Measurements from ENCODE around the gene GAS2L2. TPM values are rescaled to one million over a fixed set of nuclear protein-coding genes. Genes with fewer than 3 reads are reported as not detected.

GAS2L2 gene
- total RNA-seq, 2 donors from 2014 or later, result not detected

GRCh38 chr17:35725802-35726126 is 27.3 kb downstream of the GAS2L2 start:
- no peak overlapping the region for H3K27ac Mint-ChIP-seq
- H3K4me3 Mint-ChIP-seq, result no peak overlapping the region
- ATAC-seq (no peak), DNase-seq (ENCODE audit: low spot score) (no peak)
- H3K27me3 Mint-ChIP-seq, result no peaks in the 10 kb centered on the region
- peaks cover 31% of the 10 kb centered on the region for H3K36me3 Mint-ChIP-seq
- peaks cover 5 to 6% of the 10 kb centered on the region in 2 donors for H3K4me1 Mint-ChIP-seq (ENCODE audit: low read depth in 2 of 2)
- no peaks in the 10 kb centered on the region for H3K9me3 Mint-ChIP-seq

- H3K36me3 Mint-ChIP-seq, result peaks cover 35% of the 10 kb centered on the region
- no peak overlapping the region for H3K4me3 Mint-ChIP-seq
- H3K27me3 Mint-ChIP-seq, result no peaks in the 10 kb centered on the region
- DNase-seq (ENCODE audit: low spot score) (no peak), ATAC-seq (no peak)
- H3K27ac Mint-ChIP-seq, result no peak overlapping the region
- no peaks in the 10 kb centered on the region for H3K9me3 Mint-ChIP-seq
- no peaks in the 10 kb centered on the region for H3K4me1 Mint-ChIP-seq (ENCODE audit: low read depth in 2 of 2)
These were observed 28.0 kb downstream of the GAS2L2 start for GRCh38 chr17:35725058-35725457.

- Mint-ChIP-seq H3K9me3 (no peaks in the 10 kb centered on the region), H3K4me3 (no peak overlapping the region), H3K27me3 (no peaks in the 10 kb centered on the region), H3K4me1 (ENCODE audit: low read depth in 2 of 2) (no peaks in the 10 kb centered on the region), H3K27ac (no peak overlapping the region), H3K36me3 (peaks cover 37% of the 10 kb centered on the region)
- ATAC-seq (no peak), DNase-seq (ENCODE audit: low spot score) (no peak)
These were observed 29.3 kb downstream of the GAS2L2 start for GRCh38 chr17:35723735-35724134.

GRCh38 chr17:35717475-35717874 is 35.6 kb downstream of the GAS2L2 start:
- Mint-ChIP-seq H3K27me3 (no peaks in the 10 kb centered on the region), H3K4me1 (ENCODE audit: low read depth in 2 of 2) (peaks cover 0 to 2% of the 10 kb centered on the region in 2 donors), H3K9me3 (no peaks in the 10 kb centered on the region), H3K36me3 (peaks cover 19% of the 10 kb centered on the region), H3K4me3 (no peak overlapping the region), H3K27ac (no peak overlapping the region)
- ATAC-seq (no peak), DNase-seq (ENCODE audit: low spot score) (no peak)

- ATAC-seq (no peak), DNase-seq (ENCODE audit: low spot score) (no peak)
- H3K36me3 Mint-ChIP-seq, result peaks cover 19% of the 10 kb centered on the region
- no peak overlapping the region for H3K27ac Mint-ChIP-seq
- H3K4me3 Mint-ChIP-seq, result no peak overlapping the region
- no peaks in the 10 kb centered on the region for H3K27me3 Mint-ChIP-seq
- H3K4me1 Mint-ChIP-seq (ENCODE audit: low read depth in 2 of 2), result peaks cover 0 to 2% of the 10 kb centered on the region in 2 donors
- no peaks in the 10 kb centered on the region for H3K9me3 Mint-ChIP-seq
These were observed 36.1 kb downstream of the GAS2L2 start for GRCh38 chr17:35716897-35717465.

GRCh38 chr17:35716173-35716572 is 36.9 kb downstream of the GAS2L2 start:
- H3K36me3 Mint-ChIP-seq, result peaks cover 19% of the 10 kb centered on the region
- no peak for ATAC-seq
- DNase-seq (ENCODE audit: low spot score), result no peak
- no peak overlapping the region for H3K4me3 Mint-ChIP-seq
- H3K9me3 Mint-ChIP-seq, result no peaks in the 10 kb centered on the region
- no peaks in the 10 kb centered on the region for H3K27me3 Mint-ChIP-seq
- peaks cover 0 to 2% of the 10 kb centered on the region in 2 donors for H3K4me1 Mint-ChIP-seq (ENCODE audit: low read depth in 2 of 2)
- H3K27ac Mint-ChIP-seq, result no peak overlapping the region

GRCh38 chr17:35715416-35715815 is 37.6 kb downstream of the GAS2L2 start:
- DNase-seq (ENCODE audit: low spot score), result no peak
- Mint-ChIP-seq H3K36me3 (peaks cover 17% of the 10 kb centered on the region), H3K9me3 (no peaks in the 10 kb centered on the region), H3K4me1 (ENCODE audit: low read depth in 2 of 2) (peaks cover 0 to 2% of the 10 kb centered on the region in 2 donors), H3K27me3 (no peaks in the 10 kb centered on the region), H3K27ac (no peak overlapping the region), H3K4me3 (no peak overlapping the region)
- no peak for ATAC-seq

GRCh38 chr17:35714988-35715387 is 38.1 kb downstream of the GAS2L2 start:
- Mint-ChIP-seq H3K4me3 (no peak overlapping the region), H3K36me3 (peaks cover 19% of the 10 kb centered on the region), H3K27ac (no peak overlapping the region), H3K9me3 (no peaks in the 10 kb centered on the region), H3K4me1 (ENCODE audit: low read depth in 2 of 2) (peaks cover 0 to 2% of the 10 kb centered on the region in 2 donors), H3K27me3 (no peaks in the 10 kb centered on the region)
- no peak for DNase-seq (ENCODE audit: low spot score)
- no peak for ATAC-seq

GRCh38 chr17:35713069-35713728 is 39.8 kb downstream of the GAS2L2 start:
- no peaks in the 10 kb centered on the region for H3K9me3 Mint-ChIP-seq
- no peak overlapping the region for H3K27ac Mint-ChIP-seq
- H3K27me3 Mint-ChIP-seq, result no peaks in the 10 kb centered on the region
- peaks cover 0 to 2% of the 10 kb centered on the region in 2 donors for H3K4me1 Mint-ChIP-seq (ENCODE audit: low read depth in 2 of 2)
- no peak for DNase-seq (ENCODE audit: low spot score)
- no peak overlapping the region for H3K4me3 Mint-ChIP-seq
- H3K36me3 Mint-ChIP-seq, result peaks cover 14% of the 10 kb centered on the region
- ATAC-seq, result no peak

- H3K9me3 Mint-ChIP-seq, result no peaks in the 10 kb centered on the region
- H3K27me3 Mint-ChIP-seq, result no peaks in the 10 kb centered on the region
- no peak overlapping the region for H3K27ac Mint-ChIP-seq
- ATAC-seq (no peak), DNase-seq (ENCODE audit: low spot score) (no peak)
- H3K36me3 Mint-ChIP-seq, result peaks cover 7% of the 10 kb centered on the region
- H3K4me1 Mint-ChIP-seq (ENCODE audit: low read depth in 2 of 2), result peaks cover 0 to 6% of the 10 kb centered on the region in 2 donors
- H3K4me3 Mint-ChIP-seq, result no peak overlapping the region
These were observed 42.1 kb downstream of the GAS2L2 start for GRCh38 chr17:35710950-35711349.

- ATAC-seq (no peak), DNase-seq (ENCODE audit: low spot score) (no peak)
- Mint-ChIP-seq H3K27ac (no peak overlapping the region), H3K36me3 (peaks cover 7% of the 10 kb centered on the region), H3K27me3 (no peaks in the 10 kb centered on the region), H3K9me3 (no peaks in the 10 kb centered on the region), H3K4me3 (no peak overlapping the region), H3K4me1 (ENCODE audit: low read depth in 2 of 2) (peaks cover 0 to 6% of the 10 kb centered on the region in 2 donors)
These were observed 43.2 kb downstream of the GAS2L2 start for GRCh38 chr17:35709874-35710273.

GRCh38 chr17:35708951-35709350 is 44.1 kb downstream of the GAS2L2 start:
- no peak overlapping the region for H3K27ac Mint-ChIP-seq
- H3K36me3 Mint-ChIP-seq, result peaks cover 7% of the 10 kb centered on the region
- no peak for ATAC-seq
- H3K9me3 Mint-ChIP-seq, result no peaks in the 10 kb centered on the region
- no peak for DNase-seq (ENCODE audit: low spot score)
- no peak overlapping the region for H3K4me3 Mint-ChIP-seq
- H3K27me3 Mint-ChIP-seq, result no peaks in the 10 kb centered on the region
- peaks cover 7 to 13% of the 10 kb centered on the region in 2 donors for H3K4me1 Mint-ChIP-seq (ENCODE audit: low read depth in 2 of 2)

GRCh38 chr17:35708149-35708548 is 44.9 kb downstream of the GAS2L2 start:
- ATAC-seq, result no peak
- no peak overlapping the region for H3K27ac Mint-ChIP-seq
- H3K36me3 Mint-ChIP-seq, result peaks cover 7% of the 10 kb centered on the region

GRCh38 chr17:35705705-35706104 is 47.3 kb downstream of the GAS2L2 start:
- peaks cover 16% of the 10 kb centered on the region for H3K36me3 Mint-ChIP-seq
- no peak for DNase-seq (ENCODE audit: low spot score)
- H3K27me3 Mint-ChIP-seq, result no peaks in the 10 kb centered on the region
- ATAC-seq, result no peak
- no peak overlapping the region for H3K4me3 Mint-ChIP-seq
- H3K4me1 Mint-ChIP-seq (ENCODE audit: low read depth in 2 of 2), result peaks cover 7 to 14% of the 10 kb centered on the region in 2 donors
- H3K9me3 Mint-ChIP-seq, result no peaks in the 10 kb centered on the region
- no peak overlapping the region for H3K27ac Mint-ChIP-seq

More at GRCh38 chr17:35708149-35708548, 44.9 kb downstream of the GAS2L2 start:
- peaks cover 7 to 16% of the 10 kb centered on the region in 2 donors for H3K4me1 Mint-ChIP-seq (ENCODE audit: low read depth in 2 of 2)
- H3K4me3 Mint-ChIP-seq, result no peak overlapping the region
- H3K9me3 Mint-ChIP-seq, result no peaks in the 10 kb centered on the region
- DNase-seq (ENCODE audit: low spot score), result no peak
- no peaks in the 10 kb centered on the region for H3K27me3 Mint-ChIP-seq

GRCh38 chr17:35705230-35705629 is 47.8 kb downstream of the GAS2L2 start:
- no peak for DNase-seq (ENCODE audit: low spot score)
- Mint-ChIP-seq H3K36me3 (peaks cover 13% of the 10 kb centered on the region), H3K9me3 (no peaks in the 10 kb centered on the region), H3K4me1 (ENCODE audit: low read depth in 2 of 2) (peaks cover 7 to 14% of the 10 kb centered on the region in 2 donors), H3K27ac (no peak overlapping the region), H3K4me3 (no peak overlapping the region), H3K27me3 (no peaks in the 10 kb centered on the region)
- no peak for ATAC-seq

All from natural killer cell treated with Interleukin-12 subunit alpha and Interleukin-12 subunit beta and Interleukin-15 and Interleukin-18, amount 100 ng/mL, for 72 hours (primary cell).